Measurements from ENCODE around the gene STH. TPM values are rescaled to one million over a fixed set of nuclear protein-coding genes. Genes with fewer than 3 reads are reported as not detected.

STH gene
- total and polyA plus RNA-seq, 2 of the 4 experiments (the other 2 are of a cell fraction), result not detected

DNA sequence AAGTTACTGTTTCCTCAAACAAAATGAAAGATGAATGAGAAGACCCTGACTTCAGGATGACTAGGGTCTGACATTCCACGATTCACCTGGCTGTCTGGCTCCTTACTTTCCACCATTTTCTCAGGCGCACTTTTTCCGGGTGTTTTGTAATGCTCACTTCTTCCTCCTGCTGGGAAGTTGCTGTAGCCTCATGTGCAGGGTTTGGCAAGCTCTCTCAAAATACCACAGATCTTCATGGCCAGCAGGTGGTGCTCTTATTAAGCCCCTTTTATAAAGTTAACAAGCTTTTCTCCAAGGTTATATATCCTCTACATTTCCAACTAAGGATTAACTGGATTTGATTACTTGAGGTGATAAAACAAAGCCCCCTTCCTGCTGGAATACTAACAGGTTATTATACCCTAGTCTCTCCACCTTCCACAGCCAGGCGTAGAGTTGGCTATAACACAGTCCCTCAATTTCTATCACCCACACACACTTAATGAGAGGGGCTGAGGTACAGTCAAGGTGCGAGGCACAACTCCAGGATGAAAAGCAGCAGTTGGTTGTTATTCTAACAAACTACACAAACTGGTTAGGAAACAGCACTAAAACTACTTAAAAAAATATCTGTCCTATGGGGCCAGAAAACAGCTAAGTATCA, 45.4 kb downstream of the STH start:
- DNase-seq (peak; percentile 87), ATAC-seq (ENCODE audit: low read depth) (peak; percentile 81)
- Histone ChIP-seq H3K9ac (ENCODE audit: low read depth, low read length) (no peak overlapping the region), H4K91ac (ENCODE audit: insufficient read depth, low read depth, low read length) (no peak overlapping the region), H3K56ac (ENCODE audit: extremely low read depth, insufficient read depth, low read length) (no peak overlapping the region), H2BK15ac (ENCODE audit: low read depth, low read length) (no peak overlapping the region), H3K27ac (ENCODE audit: insufficient read depth, low read length) (no peak overlapping the region), H2BK5ac (ENCODE audit: low read depth, low read length, poor library complexity, severe bottlenecking) (no peak overlapping the region), H3K14ac (replicated peaks; ENCODE audit: low read depth, low read length) (no peak overlapping the region), H2BK120ac (ENCODE audit: low read depth, low read length) (no peak overlapping the region), H4K20me1 (ENCODE audit: insufficient read depth, low read length) (peaks cover 27% of the 10 kb centered on the region), H3K4me1 (ENCODE audit: control insufficient read depth, insufficient read depth, low read length) (no peaks in the 10 kb centered on the region), H2BK20ac (ENCODE audit: low read depth, low read length) (no peak overlapping the region), H3K4ac (ENCODE audit: low read depth, low read length) (peak overlapping the region; percentile 43; the same call in 1 of the 2 replicates), H3K18ac (ENCODE audit: low read depth, low read length) (no peak overlapping the region), H3K9me3 (ENCODE audit: control insufficient read depth, insufficient read depth, low read length) (no peaks in the 10 kb centered on the region), H2AK9ac (replicated peaks; ENCODE audit: low read depth, low read length, poor library complexity) (peak overlapping the region; percentile 2), H3K79me1 (ENCODE audit: low read depth in 1 of 2, low read length in 2 of 2) (peaks cover 27 to 43% of the 10 kb centered on the region in 2 experiments; a peak in 3 of 4 replicates), H2AFZ (replicated peaks; ENCODE audit: low read length, poor library complexity) (no peak overlapping the region), H3K27me3 (ENCODE audit: control insufficient read depth, insufficient read depth, low read length) (no peaks in the 10 kb centered on the region), H4K8ac (ENCODE audit: low read depth in 2 of 2, low read length in 2 of 2) (no peak overlapping the region), H4K5ac (ENCODE audit: low read depth, low read length) (no peak overlapping the region), H3K4me2 (ENCODE audit: low read depth, low read length) (no peak overlapping the region), H3K23ac (ENCODE audit: low read depth, low read length) (no peak overlapping the region), H3K36me3 (ENCODE audit: control insufficient read depth, insufficient read depth, low read length) (peaks cover 38% of the 10 kb centered on the region), H2AK5ac (ENCODE audit: low read depth, low read length) (no peak overlapping the region), H3K4me3 (ENCODE audit: insufficient read depth, low read depth, low read length) (no peak overlapping the region), H3K9me1 (ENCODE audit: insufficient read depth, low read length) (no peaks in the 10 kb centered on the region)
- intact Hi-C loops (cut with micrococcal nuclease), result loop anchor here (1.0 to 10.0 kb wide), 3 partner anchors 50 to 168 kb away; no protein-coding TSS in a partner anchor
- dilution Hi-C loops (cut with HindIII; ENCODE audit: low sequenced_read_pairs, unreplicated experiment), result no loop called here
- 43% methylated on average over 3 of the region's 5 CpGs; no CpG with 5 or more reads in 1 of the 2 experiments for WGBS, 2 experiments (ENCODE audit: extremely low coverage in 2 of 2, insufficient read length in 1 of 2)
- CTCF ChIA-PET, result interaction anchor here (1.0 to 2.0 kb wide), 8 partner anchors 9 to 168 kb away, joined by 3 to 8 read pairs (median 4); partner anchors contain the start of gene KANSL1
- in situ Hi-C loops (cut with MboI; ENCODE audit: low sequenced_read_pairs), result no loop called here
- POLR2A ChIA-PET (ENCODE audit: unreplicated experiment), result interaction anchor here (0.5 to 1.1 kb wide), 2 partner anchors 72 to 169 kb away, joined by 3 read pairs; no protein-coding TSS in a partner anchor
- no TSS peak for BruUV-seq (replicated peaks)
- TF ChIP-seq FOS (IDR thresholded peaks at IDR 0.05; ENCODE audit: low read depth, low read length), result no peak
- TF ChIP-seq CHD1 (IDR thresholded peaks at IDR 0.05; ENCODE audit: low read depth, low read length), result no peak
- TF ChIP-seq MAFK (IDR thresholded peaks at IDR 0.05; ENCODE audit: low read depth, low read length), result no peak
- TF ChIP-seq, protein P1, sequence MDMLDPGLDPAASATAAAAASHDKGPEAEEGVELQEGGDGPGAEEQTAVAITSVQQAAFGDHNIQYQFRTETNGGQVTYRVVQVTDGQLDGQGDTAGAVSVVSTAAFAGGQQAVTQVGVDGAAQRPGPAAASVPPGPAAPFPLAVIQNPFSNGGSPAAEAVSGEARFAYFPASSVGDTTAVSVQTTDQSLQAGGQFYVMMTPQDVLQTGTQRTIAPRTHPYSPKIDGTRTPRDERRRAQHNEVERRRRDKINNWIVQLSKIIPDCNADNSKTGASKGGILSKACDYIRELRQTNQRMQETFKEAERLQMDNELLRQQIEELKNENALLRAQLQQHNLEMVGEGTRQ (IDR thresholded peaks at IDR 0.05; ENCODE audit: low read depth, low read length), result no peak
- TF ChIP-seq RFX5 (IDR thresholded peaks at IDR 0.05; ENCODE audit: low read depth, low read length), result no peak
- no peak for TF ChIP-seq POLR2A (IDR thresholded peaks at IDR 0.05; ENCODE audit: low read depth, low read length)
- no peak for TF ChIP-seq MXI1 (IDR thresholded peaks at IDR 0.05; ENCODE audit: borderline replicate concordance, low read depth, low read length)
- TF ChIP-seq BHLHE40 (IDR thresholded peaks at IDR 0.05; ENCODE audit: low read depth, low read length), result no peak
- TF ChIP-seq ELK1 (IDR thresholded peaks at IDR 0.05; ENCODE audit: borderline replicate concordance, low read depth, low read length), result no peak
- no peak for TF ChIP-seq MAZ (IDR thresholded peaks at IDR 0.05; ENCODE audit: borderline replicate concordance, low read depth, low read length)
- TF ChIP-seq RCOR1 (IDR thresholded peaks at IDR 0.05; ENCODE audit: insufficient replicate concordance, low read length), result no peak
- TF ChIP-seq SMC3 (IDR thresholded peaks at IDR 0.05; ENCODE audit: low read depth, low read length), result peak; percentile 85
- TF ChIP-seq NFE2L2 (IDR thresholded peaks at IDR 0.05; ENCODE audit: low read depth, low read length), result no peak
- peak; percentile 90 for TF ChIP-seq CTCF (conservative IDR thresholded peaks at IDR 0.05; ENCODE audit: low read depth, low read length)
- peak; percentile 29; the same call in 1 of the 2 replicates for TF ChIP-seq CEBPB (IDR thresholded peaks at IDR 0.05; ENCODE audit: low read depth, low read length)

Data from IMR-90 (cell line).